ENCODE data around the gene TBKBP1.

The TBKBP1 gene

GRCh38 chr17:47700471-47701449, 6.8 kb downstream of the TBKBP1 start:
- DNase-seq: no peak

- DNase-seq: no peak
Measured at GRCh38 chr17:47701608-47702007, 7.6 kb downstream of the TBKBP1 start.

- no peak for DNase-seq
Measured at GRCh38 chr17:47702391-47702995, 8.5 kb downstream of the TBKBP1 start.

- DNase-seq: no peak
Measured at GRCh38 chr17:47703191-47703591, 9.2 kb downstream of the TBKBP1 start.

- DNase-seq: no peak
Measured at GRCh38 chr17:47703671-47704070, 9.7 kb downstream of the TBKBP1 start.

GRCh38 chr17:47704116-47704515, 10.2 kb downstream of the TBKBP1 start:
- DNase-seq: peak; percentile 22 to 76

- DNase-seq: no peak
Measured at GRCh38 chr17:47704736-47705135, 10.8 kb downstream of the TBKBP1 start.

GRCh38 chr17:47705536-47706530, 11.9 kb downstream of the TBKBP1 start:
- DNase-seq: no peak

GRCh38 chr17:47707056-47707804, 13.3 kb downstream of the TBKBP1 start:
- peak in 1 of 2 experiments; percentile 44 for DNase-seq

- DNase-seq: no peak
Measured at GRCh38 chr17:47707884-47708283, 13.9 kb downstream of the TBKBP1 start.

GRCh38 chr17:47708312-47708863, 14.4 kb downstream of the TBKBP1 start:
- DNase-seq: no peak

- no peak for DNase-seq
Measured at GRCh38 chr17:47708864-47709541, 15.0 kb downstream of the TBKBP1 start.

- no peak for DNase-seq
Measured at GRCh38 chr17:47709594-47709993, 15.6 kb downstream of the TBKBP1 start.

- no peak for DNase-seq
Measured at GRCh38 chr17:47711366-47712099, 17.6 kb downstream of the TBKBP1 start.

GRCh38 chr17:47712330-47713023, 18.5 kb downstream of the TBKBP1 start:
- DNase-seq: no peak

- DNase-seq: no peak
Measured at GRCh38 chr17:47713980-47714700, 20.2 kb downstream of the TBKBP1 start.

- no peak for DNase-seq
Measured at GRCh38 chr17:47714773-47715396, 20.9 kb downstream of the TBKBP1 start.

GRCh38 chr17:47715669-47716325, 21.8 kb downstream of the TBKBP1 start:
- no peak for DNase-seq
